HG03521 (cell line): Measurements from ENCODE around the gene PEPD.

Experiments
- ATAC-seq: cut with Tn5 transposase; IDR thresholded peaks from one replicate; pipeline ENCODE4 v1.9.1; 2021; ENCODE audit warnings: mild to moderate bottlenecking, moderate library complexity; ENCODE audit not compliant: unreplicated experiment

The PEPD gene

GRCh38 chr19:33390101-33390907 lies 131.3 kb downstream of the PEPD start:
- no peak for ATAC-seq

GRCh38 chr19:33389421-33390100 lies 132.0 kb downstream of the PEPD start:
- ATAC-seq, result no peak

GRCh38 chr19:33388725-33389420 lies 132.7 kb downstream of the PEPD start:
- no peak for ATAC-seq

- ATAC-seq, result no peak
Measured at GRCh38 chr19:33388231-33388724, 133.3 kb downstream of the PEPD start.

- ATAC-seq, result no peak
Measured at GRCh38 chr19:33387351-33388230, 134.0 kb downstream of the PEPD start.

- ATAC-seq, result no peak
Measured at GRCh38 chr19:33386361-33386858, 135.2 kb downstream of the PEPD start.

- no peak for ATAC-seq
Measured at GRCh38 chr19:33385956-33386355, 135.6 kb downstream of the PEPD start.

- no peak for ATAC-seq
Measured at GRCh38 chr19:33384983-33385382, 136.6 kb downstream of the PEPD start.

GRCh38 chr19:33383720-33384292 lies 137.8 kb downstream of the PEPD start:
- no peak for ATAC-seq

- ATAC-seq, result no peak
Measured at GRCh38 chr19:33382982-33383381, 138.6 kb downstream of the PEPD start.

GRCh38 chr19:33382006-33382405 lies 139.6 kb downstream of the PEPD start:
- ATAC-seq, result no peak

GRCh38 chr19:33381101-33381500 lies 140.5 kb downstream of the PEPD start:
- ATAC-seq, result no peak

- ATAC-seq, result no peak
Measured at GRCh38 chr19:33379151-33379829, 142.3 kb downstream of the PEPD start.

GRCh38 chr19:33377586-33378475 lies 143.8 kb downstream of the PEPD start:
- ATAC-seq, result no peak

- no peak for ATAC-seq
Measured at GRCh38 chr19:33376941-33377557, 144.5 kb downstream of the PEPD start.

GRCh38 chr19:33376423-33376822 lies 145.2 kb downstream of the PEPD start:
- no peak for ATAC-seq

- no peak for ATAC-seq
Measured at GRCh38 chr19:33375837-33376159, 145.8 kb downstream of the PEPD start.

GRCh38 chr19:33375156-33375836 lies 146.3 kb downstream of the PEPD start:
- no peak for ATAC-seq
